GM03348 (cell line): Measurements from ENCODE around the gene ADAT1.

Source experiments
- DNase-seq: peaks from one replicate; pipeline ENCODE4 v3.0.0; 2012; ENCODE audit warnings: low spot score

ADAT1 gene, protein sequence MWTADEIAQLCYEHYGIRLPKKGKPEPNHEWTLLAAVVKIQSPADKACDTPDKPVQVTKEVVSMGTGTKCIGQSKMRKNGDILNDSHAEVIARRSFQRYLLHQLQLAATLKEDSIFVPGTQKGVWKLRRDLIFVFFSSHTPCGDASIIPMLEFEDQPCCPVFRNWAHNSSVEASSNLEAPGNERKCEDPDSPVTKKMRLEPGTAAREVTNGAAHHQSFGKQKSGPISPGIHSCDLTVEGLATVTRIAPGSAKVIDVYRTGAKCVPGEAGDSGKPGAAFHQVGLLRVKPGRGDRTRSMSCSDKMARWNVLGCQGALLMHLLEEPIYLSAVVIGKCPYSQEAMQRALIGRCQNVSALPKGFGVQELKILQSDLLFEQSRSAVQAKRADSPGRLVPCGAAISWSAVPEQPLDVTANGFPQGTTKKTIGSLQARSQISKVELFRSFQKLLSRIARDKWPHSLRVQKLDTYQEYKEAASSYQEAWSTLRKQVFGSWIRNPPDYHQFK

DNA sequence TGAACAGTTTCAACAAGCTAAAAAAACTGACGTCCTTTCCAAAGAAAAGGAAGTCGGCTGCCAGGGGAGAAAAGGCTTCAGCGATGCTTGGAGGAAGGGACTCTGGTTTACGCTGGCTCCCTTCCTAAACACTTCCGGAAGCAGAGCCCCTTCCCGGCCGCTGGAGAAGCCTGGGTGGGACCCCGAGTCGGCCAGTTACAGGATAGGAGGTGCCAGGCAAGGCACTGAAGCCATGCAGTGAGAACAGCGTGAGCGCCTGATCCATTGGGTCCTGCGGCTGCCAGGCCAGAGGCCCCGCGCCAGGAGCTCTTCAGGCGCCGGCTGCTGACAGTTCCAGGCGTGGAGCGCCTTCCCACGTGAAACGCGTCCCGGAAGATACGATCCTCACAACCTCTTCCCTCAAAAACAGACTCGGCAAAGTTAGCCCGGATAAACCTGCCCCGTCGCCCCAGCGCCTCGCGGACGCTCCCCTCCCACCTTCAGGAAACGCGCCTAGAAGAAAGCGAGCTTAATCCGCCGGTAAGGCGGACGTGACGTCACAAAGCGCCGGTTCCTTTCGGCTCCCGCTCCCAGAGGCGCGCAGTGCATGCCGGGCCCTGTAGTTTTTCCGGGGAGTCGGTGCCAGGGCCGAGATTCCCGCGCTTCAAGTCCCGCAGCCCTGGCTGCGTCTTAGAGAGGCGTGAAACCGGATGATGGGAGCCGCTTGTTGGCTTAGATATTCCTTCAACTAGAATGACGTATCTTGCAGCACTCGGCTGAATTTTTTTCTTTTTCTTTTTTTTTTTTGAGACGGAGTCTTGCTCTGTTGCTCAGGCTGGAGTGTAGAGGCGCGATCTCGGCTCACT lies at the start of gene ADAT1:
TSS of gene ADAT1 (minus strand) at position 521 of the 845 bp plus-strand sequence. CDS start 2,482 bp downstream, outside the sequence.
- peak; percentile 96 for DNase-seq

DNA sequence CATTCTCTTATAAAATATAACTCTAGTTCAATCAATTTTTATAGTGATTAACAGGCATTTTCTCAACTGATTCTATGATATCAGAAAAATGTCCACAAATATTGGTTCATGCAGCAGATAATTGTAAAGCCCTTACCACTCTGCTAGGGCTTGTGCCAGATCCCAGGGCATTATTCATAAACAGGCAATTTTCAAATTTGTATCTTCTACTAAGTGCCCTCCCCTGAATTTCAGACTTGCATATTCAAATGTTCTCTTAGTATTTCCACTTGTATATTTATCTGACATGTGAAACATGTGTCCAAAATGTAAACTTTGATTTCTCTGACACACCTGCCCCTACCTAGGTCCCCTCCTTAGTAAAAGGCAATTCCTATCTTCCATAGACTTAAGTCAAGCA lies 44.4 kb upstream of the ADAT1 start:
- DNase-seq = no peak

DNA sequence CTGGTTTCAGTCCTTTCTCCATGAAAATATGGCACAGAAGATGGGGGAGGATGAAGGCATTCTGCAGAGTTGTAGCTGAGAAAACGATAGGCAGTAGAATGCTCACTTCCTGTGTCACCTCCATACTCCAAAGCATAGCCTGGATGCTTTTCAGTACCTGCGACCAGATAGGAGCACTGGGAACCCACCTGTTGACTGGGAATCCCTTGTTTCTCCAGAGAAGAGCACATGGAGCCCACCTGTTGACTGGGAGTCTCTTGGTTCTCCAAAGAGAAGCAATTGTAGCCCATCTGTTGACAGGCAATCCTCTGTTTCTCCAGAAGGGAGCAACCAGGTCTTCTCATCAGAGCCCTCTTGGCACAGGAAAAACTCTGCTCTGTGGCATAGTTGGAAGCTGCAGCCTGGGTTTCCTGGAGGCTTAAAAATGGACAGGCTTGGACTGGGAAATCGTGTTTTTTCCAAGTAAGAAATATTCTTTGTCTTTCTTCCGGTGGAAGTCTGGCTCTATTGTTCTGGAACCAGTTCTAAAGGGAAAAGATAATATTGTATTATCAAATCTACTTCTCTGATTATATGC lies 37.7 kb upstream of the ADAT1 start:
- DNase-seq = no peak

DNA sequence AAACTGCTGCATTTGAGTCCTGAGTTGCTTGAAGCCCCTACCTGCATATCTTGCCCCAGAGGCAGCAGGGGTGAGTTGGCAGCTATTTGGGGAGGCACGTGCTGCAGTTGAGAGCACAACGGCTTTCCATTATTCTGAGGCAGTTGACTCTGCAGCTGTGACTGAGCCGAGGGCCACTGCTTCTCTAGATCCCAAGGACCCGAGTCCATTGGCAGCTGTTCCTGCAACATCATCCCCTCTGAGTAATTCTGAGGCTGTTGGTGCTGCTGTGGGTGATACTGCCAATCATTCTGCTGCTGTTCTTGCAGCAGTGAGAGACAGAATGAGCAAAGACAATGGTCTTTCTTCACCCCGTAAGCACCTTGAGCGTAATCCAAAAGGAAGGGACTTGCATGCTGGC lies 37.2 kb upstream of the ADAT1 start:
- DNase-seq = no peak

DNA sequence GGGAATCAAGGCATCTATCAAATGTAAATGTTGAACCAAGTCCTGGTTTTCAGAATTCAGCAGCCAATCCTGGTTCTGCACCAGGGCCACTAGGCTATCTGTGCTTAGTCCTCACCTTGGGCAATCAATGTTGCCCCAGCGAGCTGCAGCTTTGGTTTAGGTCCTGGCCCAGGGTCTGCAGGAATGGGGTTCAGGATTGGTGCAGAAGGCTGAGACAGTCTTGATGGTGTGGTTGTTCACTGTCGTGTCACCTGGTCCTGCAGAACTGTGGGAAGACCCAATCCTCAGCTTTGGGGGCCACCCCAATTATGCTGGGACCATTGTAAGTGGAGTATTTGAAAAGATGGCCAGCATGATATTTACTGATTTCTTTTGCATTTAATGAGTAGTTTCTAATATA lies 35.1 kb upstream of the ADAT1 start:
- DNase-seq = no peak

DNA sequence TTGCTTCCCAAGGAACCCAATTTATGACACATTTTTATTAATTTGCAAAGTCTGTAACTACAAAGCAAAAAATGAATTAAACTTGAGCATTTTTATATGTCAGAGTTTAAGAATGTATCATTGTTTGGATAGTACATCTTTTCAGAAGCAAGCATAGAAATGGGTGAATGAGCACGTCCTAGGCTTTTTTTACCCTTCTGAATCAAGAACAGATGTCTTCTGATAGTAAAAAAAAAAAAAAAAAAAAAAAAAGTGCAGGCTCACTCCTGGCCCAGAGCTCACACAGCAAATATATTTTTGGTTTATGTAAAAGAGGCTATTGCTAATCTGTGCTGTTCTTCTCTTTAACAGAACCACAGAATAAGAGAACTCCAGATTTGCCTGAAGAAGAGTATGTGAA lies 30.8 kb upstream of the ADAT1 start:
- DNase-seq = peak; percentile 75

DNA sequence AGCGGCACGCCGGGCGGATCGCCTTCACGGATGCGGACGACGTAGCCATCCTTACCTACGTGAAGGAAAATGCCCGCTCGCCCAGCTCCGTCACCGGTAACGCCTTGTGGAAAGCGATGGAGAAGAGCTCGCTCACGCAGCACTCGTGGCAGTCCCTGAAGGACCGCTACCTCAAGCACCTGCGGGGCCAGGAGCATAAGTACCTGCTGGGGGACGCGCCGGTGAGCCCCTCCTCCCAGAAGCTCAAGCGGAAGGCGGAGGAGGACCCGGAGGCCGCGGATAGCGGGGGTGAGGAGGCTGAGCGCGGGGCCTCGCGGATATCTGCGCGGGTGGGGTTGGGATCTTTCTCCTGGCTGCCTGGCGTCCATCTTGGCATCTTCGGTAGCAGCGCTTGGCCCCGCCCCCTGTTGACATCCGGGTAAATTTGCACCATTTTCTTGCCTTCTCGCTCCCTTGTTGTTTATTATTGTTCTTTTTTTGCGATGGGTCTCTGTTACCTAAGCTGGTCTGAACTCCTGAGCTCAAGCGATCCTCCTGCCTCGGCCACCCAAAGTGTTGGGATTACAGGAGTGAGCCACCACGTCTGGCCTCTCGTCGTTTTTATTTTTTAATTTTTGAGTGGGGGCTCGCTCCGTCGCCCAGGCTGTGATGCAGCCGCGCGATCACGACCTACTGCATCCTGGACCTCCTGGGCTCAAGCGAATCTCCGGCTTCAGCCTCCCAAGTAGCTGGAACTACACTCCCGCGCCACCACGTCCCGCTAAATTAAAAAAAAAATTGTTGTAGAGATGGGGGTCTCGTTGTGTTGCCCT lies 25.4 kb upstream of the ADAT1 start:
- peak; percentile 85 for DNase-seq

DNA sequence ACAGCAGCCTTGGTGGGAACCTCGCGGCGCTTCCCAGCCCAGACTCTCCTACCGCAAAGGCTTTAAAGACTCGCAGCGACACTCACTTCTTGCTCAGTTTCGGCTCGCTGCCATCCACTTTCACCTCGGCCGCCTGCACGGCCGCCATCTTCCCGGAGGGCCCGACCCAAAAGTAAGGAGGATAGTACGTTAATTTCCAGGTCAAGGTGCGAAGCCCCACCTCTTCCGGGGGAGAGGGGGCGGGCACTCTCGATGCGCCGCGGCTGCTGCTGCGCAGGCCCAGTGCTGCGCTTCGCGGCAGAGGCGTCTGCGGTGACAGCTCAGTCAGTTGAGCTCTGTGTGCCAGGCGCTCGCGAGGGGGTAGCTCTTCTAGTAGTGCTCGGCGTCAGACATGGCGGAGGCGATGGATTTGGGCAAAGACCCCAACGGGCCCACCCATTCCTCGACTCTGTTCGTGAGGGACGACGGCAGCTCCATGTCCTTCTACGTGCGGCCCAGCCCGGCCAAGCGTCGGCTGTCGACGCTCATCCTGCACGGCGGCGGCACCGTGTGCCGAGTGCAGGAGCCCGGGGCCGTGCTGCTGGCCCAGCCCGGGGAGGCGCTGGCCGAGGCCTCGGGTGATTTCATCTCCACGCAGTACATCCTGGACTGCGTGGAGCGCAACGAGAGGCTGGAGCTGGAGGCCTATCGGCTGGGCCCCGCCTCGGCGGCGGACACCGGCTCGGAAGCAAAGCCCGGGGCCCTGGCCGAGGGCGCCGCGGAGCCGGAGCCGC lies 24.6 kb upstream of the ADAT1 start, which contains the start of the genes KARS1 and TERF2IP:
TSS of gene KARS1 (minus strand) at position 174 of the 773 bp plus-strand sequence. CDS start at position 148, 26 bp downstream.
TSS of gene TERF2IP (plus strand) at position 282 of the 773 bp plus-strand sequence. CDS start at position 392, 110 bp downstream.
- peak; percentile 98 for DNase-seq

DNA sequence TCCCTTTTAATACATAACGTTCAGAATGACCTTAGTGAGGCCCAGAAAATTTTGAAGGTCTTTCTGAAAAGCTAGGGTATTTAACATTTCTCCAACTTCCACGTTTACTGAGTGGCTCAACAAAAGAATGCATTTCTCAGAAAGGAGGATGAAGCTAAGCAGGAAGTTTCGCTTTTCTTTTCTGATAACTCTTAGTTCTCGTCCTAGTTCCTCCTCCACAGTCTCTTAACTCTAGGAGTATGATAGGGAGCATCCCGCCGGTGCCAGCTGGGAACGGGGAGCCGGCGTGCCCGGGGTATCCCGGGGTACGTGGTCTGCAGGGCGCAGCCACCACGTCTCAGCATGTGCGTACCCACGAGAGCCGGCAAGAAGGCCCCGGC lies 24.0 kb upstream of the ADAT1 start:
- no peak for DNase-seq

DNA sequence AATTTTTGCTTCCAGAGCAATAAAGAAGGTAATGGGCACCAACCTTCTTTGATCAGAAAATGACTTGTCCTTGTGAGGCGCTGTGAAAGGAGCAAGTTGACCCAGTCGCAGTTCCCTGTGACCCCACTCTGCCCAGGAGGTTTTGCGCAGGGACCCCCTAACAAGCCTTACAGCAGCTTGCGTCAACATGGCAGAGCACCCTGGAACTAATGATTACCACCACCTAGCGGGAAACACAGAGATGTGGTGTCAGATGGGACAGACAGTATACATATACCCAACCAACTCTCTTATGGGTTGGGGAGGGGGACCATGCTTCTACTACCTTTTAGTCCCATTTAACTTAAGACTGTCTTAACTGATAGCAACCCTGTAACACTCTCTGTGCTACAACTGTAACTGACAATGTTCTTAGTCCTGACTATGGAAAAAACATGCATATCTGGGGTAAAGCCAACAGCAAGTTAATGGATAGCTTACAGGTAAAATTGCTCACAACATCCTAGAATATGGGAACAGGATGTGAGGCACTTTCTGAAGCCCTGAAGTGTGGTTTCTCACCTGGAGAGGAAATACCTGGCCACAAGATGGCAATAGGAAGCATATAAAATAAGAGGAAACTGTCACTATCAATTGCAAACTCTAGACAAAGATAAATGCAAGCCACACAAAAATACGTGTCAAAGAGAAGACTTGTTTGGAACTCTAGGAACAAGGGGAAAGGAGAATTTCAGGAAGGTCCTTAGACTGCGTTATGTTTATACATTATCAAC lies 21.3 kb upstream of the ADAT1 start:
- DNase-seq = no peak

DNA sequence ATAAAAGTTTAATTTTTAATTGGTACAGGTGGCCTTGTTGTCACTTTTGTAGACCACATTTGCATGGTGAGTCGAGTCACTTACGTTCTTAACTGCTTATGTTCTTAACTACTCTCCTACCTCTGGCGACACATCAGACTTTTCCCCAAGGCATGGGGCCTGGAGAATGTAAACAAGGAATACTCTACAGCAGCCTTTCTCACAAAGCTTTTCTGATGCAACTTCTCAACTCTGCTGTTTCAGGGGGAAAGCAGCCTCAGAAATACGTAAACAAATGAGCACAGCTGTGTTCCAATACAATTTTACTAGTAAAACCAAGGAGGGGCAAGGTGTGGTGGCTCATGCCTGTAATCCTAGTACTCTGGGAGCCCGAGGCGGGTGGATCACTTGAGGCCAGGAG lies 17.5 kb upstream of the ADAT1 start:
- DNase-seq = no peak

DNA sequence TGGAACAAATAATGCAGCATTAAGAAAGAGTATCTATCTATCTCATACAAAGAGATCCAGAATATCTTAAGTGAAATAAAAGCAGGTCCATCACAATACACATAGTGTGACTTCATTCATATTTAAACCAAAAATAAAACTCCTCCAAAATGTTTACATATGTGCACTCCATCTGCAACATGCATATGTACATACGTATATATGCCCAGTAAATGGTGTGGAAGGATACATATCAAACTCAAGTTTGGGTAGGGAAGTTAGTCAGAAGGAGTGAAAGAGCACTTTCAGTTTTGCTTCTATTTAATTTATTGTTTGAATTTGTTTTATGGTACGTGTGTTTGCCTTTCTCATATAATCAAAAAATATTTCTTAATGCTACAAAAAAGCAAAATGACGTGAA lies 12.0 kb upstream of the ADAT1 start:
- DNase-seq = no peak

DNA sequence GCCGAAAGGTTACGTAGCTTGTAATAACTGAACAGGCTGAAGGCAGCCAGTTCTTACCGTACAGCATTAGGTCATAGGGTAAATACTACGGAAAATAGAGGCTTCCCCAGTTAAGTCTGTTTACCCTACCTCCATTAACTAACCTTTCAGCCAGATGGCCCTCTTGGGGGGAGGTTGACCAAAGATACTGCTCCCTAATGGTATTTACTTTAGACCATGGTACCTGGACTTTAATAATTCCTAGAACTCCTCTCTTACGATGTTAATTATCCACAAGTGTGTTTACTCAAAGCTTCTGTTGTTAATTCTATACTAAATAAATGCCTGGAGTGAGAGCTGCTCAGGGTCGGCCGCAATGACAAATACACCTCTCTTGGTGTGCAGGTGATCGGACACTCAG lies 9.8 kb upstream of the ADAT1 start:
- DNase-seq = no peak

DNA sequence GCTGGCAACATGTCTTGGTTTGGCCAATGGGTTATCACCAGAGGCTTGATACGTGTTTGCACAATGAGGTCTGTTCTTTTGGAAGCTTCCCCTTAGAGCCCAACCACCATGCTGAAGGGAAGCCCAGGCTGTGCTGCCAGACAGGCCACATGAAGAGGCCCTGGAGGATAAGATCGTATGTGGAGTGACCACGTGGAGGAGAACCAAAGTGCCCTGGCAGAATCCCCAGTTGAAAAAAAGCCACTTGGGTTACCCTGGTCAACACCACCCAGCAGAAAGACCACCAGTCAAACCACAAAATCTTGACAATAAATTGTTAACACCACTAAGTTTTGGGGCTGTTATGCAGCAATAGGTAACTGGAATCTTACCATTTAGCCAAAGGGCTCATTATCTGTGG lies 7.0 kb upstream of the ADAT1 start:
- no peak for DNase-seq

DNA sequence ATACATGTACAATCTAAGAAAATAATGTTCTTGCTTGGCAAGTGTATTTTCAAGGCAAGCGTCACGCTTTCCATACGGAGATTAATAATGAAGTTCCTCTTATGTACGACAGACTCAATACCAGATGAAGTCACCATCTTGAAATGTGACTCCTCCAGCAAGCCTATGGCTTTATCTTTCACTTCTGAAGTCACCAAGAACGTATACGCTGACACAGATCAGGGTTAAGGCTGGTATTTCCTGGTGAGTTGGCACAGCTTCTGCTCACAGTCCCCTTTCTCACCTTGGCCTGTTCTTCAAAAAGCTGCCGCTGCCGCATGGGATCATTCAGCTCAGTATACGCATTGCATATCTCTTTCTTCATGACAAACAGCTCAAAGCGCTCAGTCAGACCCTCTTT lies 6.1 kb upstream of the ADAT1 start:
- DNase-seq = no peak

DNA sequence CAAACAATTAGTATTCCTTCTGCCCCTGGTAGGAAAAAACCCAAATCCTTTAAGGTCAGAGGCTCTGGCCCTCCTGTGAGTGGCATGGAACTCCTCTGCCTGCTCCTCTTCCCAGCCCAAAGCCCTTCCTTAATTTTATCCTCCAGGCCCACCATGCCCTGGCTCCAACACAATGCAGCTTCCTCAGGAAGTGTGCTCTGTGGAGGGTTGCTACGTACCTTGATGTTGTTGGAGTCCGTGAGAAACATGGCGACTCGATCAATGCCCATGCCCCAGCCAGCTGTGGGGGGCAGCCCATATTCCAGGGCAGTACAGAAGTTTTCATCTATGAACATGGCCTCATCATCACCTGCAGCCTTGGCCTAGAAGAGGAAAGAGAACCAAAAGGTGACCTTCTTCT lies 5.3 kb upstream of the ADAT1 start:
- no peak for DNase-seq

DNA sequence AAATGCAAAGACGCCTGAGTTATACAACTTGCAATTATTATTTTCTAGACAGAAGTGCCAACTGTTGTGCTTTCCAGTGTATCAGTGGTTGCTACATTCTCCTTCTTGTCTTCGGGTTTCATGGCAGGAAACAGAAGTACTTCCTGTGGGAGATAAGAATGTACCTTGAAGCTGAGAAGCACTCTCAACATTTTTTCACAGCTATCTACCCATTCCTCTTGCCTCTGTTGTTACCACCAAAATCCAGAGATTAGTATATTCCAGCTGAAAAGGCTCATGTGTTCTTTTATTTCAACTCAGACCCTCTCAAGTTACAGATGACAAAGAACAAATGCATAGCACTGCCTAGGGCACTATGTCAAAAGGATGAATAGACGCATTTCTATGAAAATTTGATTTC lies 4.8 kb upstream of the ADAT1 start:
- DNase-seq = no peak

DNA sequence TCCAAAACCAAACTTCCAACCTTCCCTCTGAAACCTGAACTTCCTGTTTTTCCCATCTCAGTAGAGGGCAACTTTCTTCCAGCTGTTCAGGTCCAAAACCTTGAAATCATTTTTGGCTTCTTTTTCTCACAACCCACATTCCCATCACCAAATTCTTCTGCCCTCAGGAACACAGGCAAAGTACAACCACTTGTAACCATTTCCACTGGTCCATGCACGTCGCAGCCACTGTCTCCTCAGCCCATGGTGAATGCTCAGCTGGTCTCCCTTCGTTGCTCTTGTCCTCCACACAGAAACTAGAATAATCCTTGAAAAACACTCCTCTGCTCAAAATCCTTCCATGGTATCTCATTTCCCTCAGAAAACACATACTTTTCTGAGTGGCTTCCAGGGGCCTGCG lies 3.7 kb upstream of the ADAT1 start:
- DNase-seq = no peak

DNA sequence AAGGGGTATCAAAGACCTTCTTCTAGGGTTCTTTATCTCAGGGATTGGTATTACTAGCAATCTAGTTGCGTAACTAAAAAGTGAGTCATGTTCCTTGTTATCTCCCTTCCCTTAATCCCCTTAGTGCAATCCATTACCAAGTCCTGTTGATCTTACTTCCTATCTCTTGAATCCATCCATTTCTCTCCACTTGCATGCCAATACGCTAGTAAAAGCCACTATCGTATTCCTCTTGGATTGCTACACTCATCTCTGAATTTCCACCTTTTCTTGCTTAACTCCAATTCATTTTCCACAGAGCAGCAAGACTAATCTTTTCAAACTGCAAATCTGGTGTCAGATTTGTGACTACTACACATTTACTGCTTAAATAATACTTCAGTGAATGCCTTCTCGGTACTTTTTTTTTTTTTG lies 1.8 kb upstream of the ADAT1 start:
- peak; percentile 8 for DNase-seq

DNA sequence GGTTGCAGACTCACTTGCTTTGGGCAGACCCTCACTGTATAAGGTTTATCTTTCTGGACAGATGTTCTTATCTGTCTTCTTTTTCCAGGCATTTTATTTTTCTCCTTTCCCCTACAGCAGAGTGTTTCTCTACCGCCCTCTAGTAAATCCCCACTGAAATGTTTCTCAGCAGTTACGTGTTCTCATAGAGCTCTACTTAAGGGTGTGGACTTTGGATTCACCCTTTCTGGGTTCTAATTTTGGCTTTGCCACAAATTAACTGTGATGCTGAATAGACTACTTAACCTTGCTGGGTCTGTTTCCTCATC lies 2.0 kb downstream of the ADAT1 start:
- peak; percentile 52 for DNase-seq
